ENCODE measurements around the gene RAP1GDS1.

Gene RAP1GDS1

DNA sequence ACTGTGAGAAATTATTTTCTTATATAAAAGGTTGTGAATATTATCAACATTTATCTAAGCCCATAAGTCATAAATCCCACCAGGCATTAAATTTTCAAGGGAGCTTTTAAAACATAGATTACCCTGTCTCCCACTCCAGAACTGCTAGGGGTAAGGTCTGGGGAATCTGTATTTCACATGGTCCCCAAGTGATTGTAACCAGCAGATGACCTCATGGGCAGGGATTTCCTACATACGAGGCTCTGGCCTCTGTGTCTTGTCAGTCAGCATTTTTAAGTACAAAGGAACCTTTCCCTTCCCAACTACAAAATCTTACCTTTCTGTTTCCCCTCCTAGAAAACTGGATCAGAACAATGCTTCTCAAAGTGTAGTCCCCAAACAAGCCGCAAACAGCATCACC lies 208.6 kb downstream of the RAP1GDS1 start:
- TF ChIP-seq TEAD4 (IDR thresholded peaks at IDR 0.05) = no peak
- TF ChIP-seq, protein P1, sequence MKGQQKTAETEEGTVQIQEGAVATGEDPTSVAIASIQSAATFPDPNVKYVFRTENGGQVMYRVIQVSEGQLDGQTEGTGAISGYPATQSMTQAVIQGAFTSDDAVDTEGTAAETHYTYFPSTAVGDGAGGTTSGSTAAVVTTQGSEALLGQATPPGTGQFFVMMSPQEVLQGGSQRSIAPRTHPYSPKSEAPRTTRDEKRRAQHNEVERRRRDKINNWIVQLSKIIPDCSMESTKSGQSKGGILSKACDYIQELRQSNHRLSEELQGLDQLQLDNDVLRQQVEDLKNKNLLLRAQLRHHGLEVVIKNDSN (IDR thresholded peaks at IDR 0.05) = no peak
- no peak for TF ChIP-seq NFIC (IDR thresholded peaks at IDR 0.05)
- TF ChIP-seq EP300 (IDR thresholded peaks at IDR 0.05; ENCODE audit: borderline replicate concordance) = no peak
- TF ChIP-seq, protein P2, sequence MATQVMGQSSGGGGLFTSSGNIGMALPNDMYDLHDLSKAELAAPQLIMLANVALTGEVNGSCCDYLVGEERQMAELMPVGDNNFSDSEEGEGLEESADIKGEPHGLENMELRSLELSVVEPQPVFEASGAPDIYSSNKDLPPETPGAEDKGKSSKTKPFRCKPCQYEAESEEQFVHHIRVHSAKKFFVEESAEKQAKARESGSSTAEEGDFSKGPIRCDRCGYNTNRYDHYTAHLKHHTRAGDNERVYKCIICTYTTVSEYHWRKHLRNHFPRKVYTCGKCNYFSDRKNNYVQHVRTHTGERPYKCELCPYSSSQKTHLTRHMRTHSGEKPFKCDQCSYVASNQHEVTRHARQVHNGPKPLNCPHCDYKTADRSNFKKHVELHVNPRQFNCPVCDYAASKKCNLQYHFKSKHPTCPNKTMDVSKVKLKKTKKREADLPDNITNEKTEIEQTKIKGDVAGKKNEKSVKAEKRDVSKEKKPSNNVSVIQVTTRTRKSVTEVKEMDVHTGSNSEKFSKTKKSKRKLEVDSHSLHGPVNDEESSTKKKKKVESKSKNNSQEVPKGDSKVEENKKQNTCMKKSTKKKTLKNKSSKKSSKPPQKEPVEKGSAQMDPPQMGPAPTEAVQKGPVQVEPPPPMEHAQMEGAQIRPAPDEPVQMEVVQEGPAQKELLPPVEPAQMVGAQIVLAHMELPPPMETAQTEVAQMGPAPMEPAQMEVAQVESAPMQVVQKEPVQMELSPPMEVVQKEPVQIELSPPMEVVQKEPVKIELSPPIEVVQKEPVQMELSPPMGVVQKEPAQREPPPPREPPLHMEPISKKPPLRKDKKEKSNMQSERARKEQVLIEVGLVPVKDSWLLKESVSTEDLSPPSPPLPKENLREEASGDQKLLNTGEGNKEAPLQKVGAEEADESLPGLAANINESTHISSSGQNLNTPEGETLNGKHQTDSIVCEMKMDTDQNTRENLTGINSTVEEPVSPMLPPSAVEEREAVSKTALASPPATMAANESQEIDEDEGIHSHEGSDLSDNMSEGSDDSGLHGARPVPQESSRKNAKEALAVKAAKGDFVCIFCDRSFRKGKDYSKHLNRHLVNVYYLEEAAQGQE (IDR thresholded peaks at IDR 0.05; ENCODE audit: low read depth) = no peak
- TF ChIP-seq TCF12 (IDR thresholded peaks at IDR 0.05; ENCODE audit: low read depth) = no peak
- TF ChIP-seq YY1 (IDR thresholded peaks at IDR 0.05; ENCODE audit: low read depth) = no peak

DNA sequence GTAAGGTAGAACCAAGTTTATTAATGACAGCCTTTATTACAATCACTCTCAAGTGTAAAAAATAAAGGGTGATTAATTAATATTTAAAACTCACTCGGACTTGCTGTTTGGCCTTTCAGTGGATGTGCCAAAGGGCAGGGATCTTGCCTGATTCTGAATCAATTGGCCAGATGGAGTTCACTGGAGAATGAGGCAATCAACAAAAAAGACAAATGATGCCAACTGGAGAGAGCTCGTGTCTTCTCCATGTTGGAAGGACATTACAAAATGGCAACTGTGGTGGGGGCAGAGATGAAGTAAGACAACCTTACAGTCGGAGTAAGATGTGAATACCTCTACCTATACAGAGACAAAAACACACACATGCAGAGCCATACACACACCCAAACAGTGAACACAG lies 209.2 kb downstream of the RAP1GDS1 start:
- TF ChIP-seq, protein P1 (IDR thresholded peaks at IDR 0.05) = no peak
- TF ChIP-seq CREB1 (IDR thresholded peaks at IDR 0.05; ENCODE audit: low read depth) = no peak
- TF ChIP-seq ZBTB7A (IDR thresholded peaks at IDR 0.05; ENCODE audit: low read depth) = no peak

DNA sequence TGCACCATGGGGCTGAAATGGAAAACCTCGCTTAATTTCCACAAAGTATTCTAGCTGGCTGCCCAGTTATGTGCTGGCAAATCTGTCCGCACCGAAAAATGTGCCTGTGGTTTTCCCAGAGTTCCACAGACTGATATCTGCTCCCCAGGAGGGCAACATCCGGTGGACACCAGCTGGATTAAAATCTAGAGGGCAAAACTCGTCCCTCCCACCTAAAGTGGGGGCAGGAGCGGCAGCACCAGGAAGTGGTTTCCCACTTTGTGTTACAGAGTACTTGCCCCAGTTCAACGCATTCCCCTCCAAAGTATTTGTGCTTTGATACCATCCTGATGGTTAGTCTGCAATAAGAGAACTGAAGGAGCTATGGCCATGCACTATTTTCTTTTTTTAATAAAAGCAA lies 209.6 kb downstream of the RAP1GDS1 start:
- TF ChIP-seq ZBTB7A (IDR thresholded peaks at IDR 0.05; ENCODE audit: low read depth) = no peak
- no peak for TF ChIP-seq FOXM1 (IDR thresholded peaks at IDR 0.05; ENCODE audit: borderline replicate concordance, low read depth)
- TF ChIP-seq EP300 (IDR thresholded peaks at IDR 0.05; ENCODE audit: borderline replicate concordance) = no peak
- TF ChIP-seq TCF12 (IDR thresholded peaks at IDR 0.05; ENCODE audit: low read depth) = no peak
- TF ChIP-seq, protein P1 (IDR thresholded peaks at IDR 0.05) = no peak
- TF ChIP-seq, protein P3, sequence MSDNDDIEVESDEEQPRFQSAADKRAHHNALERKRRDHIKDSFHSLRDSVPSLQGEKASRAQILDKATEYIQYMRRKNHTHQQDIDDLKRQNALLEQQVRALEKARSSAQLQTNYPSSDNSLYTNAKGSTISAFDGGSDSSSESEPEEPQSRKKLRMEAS (IDR thresholded peaks at IDR 0.05) = no peak
- no peak for TF ChIP-seq NFIC (IDR thresholded peaks at IDR 0.05)
- no peak for TF ChIP-seq CREB1 (IDR thresholded peaks at IDR 0.05; ENCODE audit: low read depth)
- TF ChIP-seq TEAD4 (IDR thresholded peaks at IDR 0.05) = no peak
- TF ChIP-seq, protein P2 (IDR thresholded peaks at IDR 0.05; ENCODE audit: low read depth) = no peak

DNA sequence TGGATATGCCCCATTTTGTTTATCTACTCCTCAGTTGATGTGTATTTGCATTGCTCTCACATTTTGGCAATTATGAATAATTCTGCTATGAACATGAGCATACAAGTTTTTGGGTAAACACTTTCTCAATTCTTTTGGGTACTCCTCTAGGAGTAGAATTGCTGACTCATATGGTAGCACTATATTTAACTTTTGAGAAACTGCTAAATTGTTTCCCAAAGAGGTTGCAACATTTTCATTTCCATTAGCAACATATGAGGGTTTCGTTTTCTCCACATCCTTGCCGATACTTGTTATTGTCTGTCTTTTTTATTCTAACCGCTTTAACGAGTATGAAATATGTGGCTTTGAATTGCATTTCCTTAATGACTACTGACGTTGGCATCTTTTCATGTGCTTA lies 211.9 kb downstream of the RAP1GDS1 start:
- TF ChIP-seq EGR1 (IDR thresholded peaks at IDR 0.05) (no peak), FOXM1 (IDR thresholded peaks at IDR 0.05; ENCODE audit: borderline replicate concordance, low read depth) (no peak), EP300 (IDR thresholded peaks at IDR 0.05; ENCODE audit: borderline replicate concordance) (no peak)

DNA sequence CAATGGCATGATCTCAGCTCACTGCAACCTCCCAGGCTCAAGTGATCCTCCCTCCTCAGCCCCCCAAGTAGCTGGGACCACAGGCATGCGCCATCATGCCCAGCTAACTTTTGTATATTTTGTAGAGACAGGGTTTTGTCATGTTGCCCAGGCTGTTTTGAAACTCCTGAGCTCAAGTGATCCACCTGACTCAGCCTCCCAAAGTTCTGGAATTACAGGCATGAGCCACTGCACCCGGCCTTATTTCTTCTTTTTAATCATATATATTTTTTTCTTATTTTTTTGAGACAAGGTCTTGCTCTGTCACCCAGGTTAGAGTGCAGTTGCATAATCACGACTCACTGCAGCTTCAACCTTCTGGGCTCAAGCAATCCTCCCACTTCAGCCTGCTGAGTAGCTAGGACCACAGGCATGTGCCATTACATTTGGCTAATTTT lies 213.2 kb downstream of the RAP1GDS1 start:
- TF ChIP-seq, protein P3 (IDR thresholded peaks at IDR 0.05) = no peak
- TF ChIP-seq FOXM1 (IDR thresholded peaks at IDR 0.05; ENCODE audit: borderline replicate concordance, low read depth) = no peak
- TF ChIP-seq, protein P2 (IDR thresholded peaks at IDR 0.05; ENCODE audit: low read depth) = no peak
- TF ChIP-seq ZBTB7A (IDR thresholded peaks at IDR 0.05; ENCODE audit: low read depth) = no peak
- no peak for TF ChIP-seq CEBPB (IDR thresholded peaks at IDR 0.05)
- TF ChIP-seq EGR1 (IDR thresholded peaks at IDR 0.05) = no peak
- TF ChIP-seq TCF12 (IDR thresholded peaks at IDR 0.05; ENCODE audit: low read depth) = no peak
- TF ChIP-seq YY1 (IDR thresholded peaks at IDR 0.05; ENCODE audit: low read depth) = no peak
- no peak for TF ChIP-seq NFIC (IDR thresholded peaks at IDR 0.05)
- TF ChIP-seq RAD21 (IDR thresholded peaks at IDR 0.05; ENCODE audit: low read depth) = no peak
- no peak for TF ChIP-seq EP300 (IDR thresholded peaks at IDR 0.05; ENCODE audit: borderline replicate concordance)
- no peak for TF ChIP-seq TEAD4 (IDR thresholded peaks at IDR 0.05)
- no peak for TF ChIP-seq CREB1 (IDR thresholded peaks at IDR 0.05; ENCODE audit: low read depth)
- TF ChIP-seq, protein P1 (IDR thresholded peaks at IDR 0.05) = no peak
- TF ChIP-seq TAF1 (IDR thresholded peaks at IDR 0.05; ENCODE audit: low read depth) = no peak
